ENCODE data around the gene SNX33.

SNX33 gene

GRCh38 chr15:75649045-75649761, 1.5 kb downstream of the SNX33 start:
- peak overlapping the region; percentile 78 to 79 for H3K4me3 ChIP-seq
- H3K9me3 ChIP-seq, result no peaks in the 10 kb centered on the region
- H3K27ac ChIP-seq, result peak overlapping the region; percentile 93
- no peaks in the 10 kb centered on the region for H3K27me3 ChIP-seq
- H3K36me3 ChIP-seq, result peaks cover 0 to 27% (median 14%) of the 10 kb centered on the region in 3 donors
- peaks cover 2 to 72% (median 62%) of the 10 kb centered on the region in 4 donors for H3K4me1 ChIP-seq
- no peak for TF ChIP-seq CTCF (IDR thresholded peaks at IDR 0.05)
- intact Hi-C loops (cut with DNase I; ENCODE audit: low total_unique reads), result loop anchor here (10.0 kb wide), 1 partner anchor 156 kb away; no protein-coding TSS in a partner anchor
- no peak for DNase-seq

GRCh38 chr15:75649848-75650247, 2.1 kb downstream of the SNX33 start:
- no peak for DNase-seq
- H3K4me1 ChIP-seq, result peaks cover 5 to 78% (median 69%) of the 10 kb centered on the region in 4 donors
- H3K9me3 ChIP-seq, result no peaks in the 10 kb centered on the region
- H3K27ac ChIP-seq, result peak overlapping the region; percentile 93
- intact Hi-C loops (cut with DNase I; ENCODE audit: low total_unique reads), result loop anchor here (10.0 kb wide), 1 partner anchor 155 kb away; no protein-coding TSS in a partner anchor
- H3K36me3 ChIP-seq, result peaks cover 0 to 27% (median 16%) of the 10 kb centered on the region in 3 donors
- H3K27me3 ChIP-seq, result no peaks in the 10 kb centered on the region
- TF ChIP-seq CTCF (IDR thresholded peaks at IDR 0.05), result no peak
- peak overlapping the region; percentile 78 to 79 for H3K4me3 ChIP-seq

GRCh38 chr15:75650908-75651809, 3.4 kb downstream of the SNX33 start:
- Histone ChIP-seq H3K4me3 (peak overlapping the region; percentile 78 to 79), H3K36me3 (peaks cover 4 to 37% (median 21%) of the 10 kb centered on the region in 3 donors), H3K9me3 (no peaks in the 10 kb centered on the region), H3K27me3 (no peaks in the 10 kb centered on the region), H3K27ac (peak overlapping the region; percentile 93), H3K4me1 (peaks cover 5 to 83% (median 77%) of the 10 kb centered on the region in 4 donors)
- intact Hi-C loops (cut with DNase I; ENCODE audit: low total_unique reads), result no loop called here
- peak; percentile 60 to 88 for DNase-seq
- TF ChIP-seq CTCF (IDR thresholded peaks at IDR 0.05), result no peak

GRCh38 chr15:75651810-75652543, 4.3 kb downstream of the SNX33 start:
- H3K4me1 ChIP-seq, result peaks cover 5 to 80% (median 72%) of the 10 kb centered on the region in 4 donors
- intact Hi-C loops (cut with DNase I; ENCODE audit: low total_unique reads), result no loop called here
- no peak for DNase-seq
- peak overlapping the region; percentile 93 for H3K27ac ChIP-seq
- TF ChIP-seq CTCF (IDR thresholded peaks at IDR 0.05), result no peak
- peaks cover 8 to 45% (median 27%) of the 10 kb centered on the region in 3 donors for H3K36me3 ChIP-seq
- no peaks in the 10 kb centered on the region for H3K9me3 ChIP-seq
- no peaks in the 10 kb centered on the region for H3K27me3 ChIP-seq
- H3K4me3 ChIP-seq, result peak overlapping the region; percentile 78 to 79

- Histone ChIP-seq H3K4me3 (peak overlapping the region; percentile 78 to 79), H3K27me3 (no peaks in the 10 kb centered on the region), H3K36me3 (peaks cover 22 to 60% (median 42%) of the 10 kb centered on the region in 3 donors), H3K27ac (peak overlapping the region; percentile 93), H3K9me3 (no peaks in the 10 kb centered on the region), H3K4me1 (peaks cover 5 to 84% (median 75%) of the 10 kb centered on the region in 4 donors)
- no peak for TF ChIP-seq CTCF (IDR thresholded peaks at IDR 0.05)
- intact Hi-C loops (cut with DNase I; ENCODE audit: low total_unique reads), result no loop called here
- DNase-seq, result peak in 1 of 2 donors; percentile 78
These were observed 5.7 kb downstream of the SNX33 start for GRCh38 chr15:75653347-75653913.

Data from tibial artery (tissue), 4 donors.